Activated T-cell treated with anti-CD3 and anti-CD28 coated beads for 4 hours (primary cell): ENCODE measurements around the gene GOLGA2.

Experiments
- DNase-seq: peaks from one replicate; pipeline ENCODE4 v3.0.0-alpha.2; 2020

Gene GOLGA2

DNA sequence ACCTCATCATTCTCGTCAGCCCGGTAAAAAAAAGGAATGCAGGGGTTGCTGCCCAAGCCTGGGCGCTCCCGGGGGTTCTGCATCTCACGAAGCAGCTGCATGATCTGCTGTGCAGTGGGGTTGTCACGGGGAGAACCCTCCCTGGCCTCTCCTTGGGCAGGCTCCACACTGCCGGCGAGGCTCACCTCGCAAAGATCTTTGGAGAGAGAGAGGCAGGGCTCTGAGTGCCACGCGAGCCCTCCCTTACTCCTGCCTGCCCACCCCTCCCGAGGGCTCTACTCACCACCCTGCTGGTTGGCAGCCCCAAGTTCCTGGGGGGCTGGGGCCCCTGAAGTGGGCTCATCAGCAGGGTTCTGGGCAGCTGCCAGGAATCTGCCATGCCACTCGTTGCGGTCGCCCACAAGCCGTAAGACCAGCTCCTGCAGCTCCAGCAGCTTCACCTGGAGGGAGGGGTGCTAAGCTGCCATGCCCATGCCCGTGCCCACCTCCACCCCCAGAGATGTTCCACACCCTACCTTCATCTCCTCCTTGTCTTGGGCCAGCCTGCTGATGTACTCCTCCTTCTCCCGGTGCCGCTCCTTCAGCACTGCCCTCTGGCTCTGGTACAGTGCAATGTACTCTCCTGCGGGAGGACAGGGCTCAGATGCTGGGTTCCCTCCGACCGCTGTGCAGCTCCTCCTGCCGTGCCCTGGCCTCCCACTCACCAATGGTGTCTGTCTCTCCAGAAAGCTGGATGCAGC lies 18.6 kb downstream of the GOLGA2 start:
- no peak for DNase-seq

DNA sequence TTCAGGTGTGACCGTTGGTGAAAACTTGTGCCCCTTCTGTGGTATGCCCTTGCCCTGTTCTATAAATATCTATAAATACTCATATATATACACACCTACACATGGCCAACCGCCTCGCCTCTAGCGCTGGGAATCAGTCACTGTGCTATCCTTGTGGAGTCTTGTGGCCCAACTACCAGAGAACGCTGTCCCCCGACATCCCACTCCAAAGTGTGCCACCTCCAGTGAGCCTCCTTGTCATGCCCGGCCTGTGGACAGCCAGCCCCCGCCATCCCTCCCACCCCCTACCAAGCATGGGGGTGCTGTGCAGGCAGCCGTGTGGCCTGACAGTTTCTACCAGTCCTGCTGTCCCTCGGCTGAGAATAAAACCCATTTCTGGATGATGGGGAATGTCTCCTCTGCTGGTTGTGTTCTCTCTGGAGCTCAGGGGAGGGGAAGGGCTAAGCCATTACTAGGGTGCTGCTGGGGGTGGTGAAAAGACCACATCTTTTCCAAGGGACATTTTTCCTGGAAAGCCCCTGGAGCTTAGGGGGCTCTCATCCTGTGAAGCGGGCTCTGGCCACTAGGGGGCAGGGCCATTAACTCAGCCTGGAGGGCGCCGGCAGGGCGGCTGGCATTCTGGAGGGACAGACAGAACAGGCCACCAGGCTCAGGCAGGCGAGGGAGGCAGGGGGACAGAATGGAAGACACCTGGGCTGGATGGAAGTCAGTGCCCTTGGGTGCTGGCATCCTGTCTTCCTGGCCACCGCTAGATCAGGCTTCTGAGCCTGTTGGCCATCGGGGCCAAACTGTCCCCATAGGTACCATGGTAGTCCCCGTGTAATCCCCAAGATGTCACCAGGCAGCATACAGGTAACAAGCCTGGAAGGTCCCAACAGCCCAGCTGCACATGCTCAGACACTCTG lies 20.7 kb downstream of the GOLGA2 start:
- DNase-seq, result peak; percentile 33

DNA sequence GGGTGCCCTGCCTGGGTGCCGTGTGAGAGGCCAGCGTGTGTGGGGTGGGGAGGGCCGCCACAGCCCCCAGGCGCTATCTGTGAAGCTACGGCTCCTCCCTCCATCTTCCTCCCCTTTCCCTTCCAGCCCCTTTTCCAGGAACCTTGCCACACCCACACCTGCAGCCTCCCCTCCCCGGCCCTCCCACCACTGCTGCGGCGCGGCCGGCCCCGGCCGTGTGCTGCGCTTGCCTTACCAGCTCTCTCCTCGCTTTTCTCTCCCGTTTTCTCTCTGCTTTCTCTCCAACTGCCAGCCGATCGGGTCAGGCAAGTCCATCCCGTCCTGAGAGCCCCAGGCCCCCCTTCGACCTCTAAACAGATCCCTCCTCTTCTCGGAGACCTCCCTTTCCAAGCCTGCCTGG lies 21.4 kb downstream of the GOLGA2 start:
- no peak for DNase-seq

DNA sequence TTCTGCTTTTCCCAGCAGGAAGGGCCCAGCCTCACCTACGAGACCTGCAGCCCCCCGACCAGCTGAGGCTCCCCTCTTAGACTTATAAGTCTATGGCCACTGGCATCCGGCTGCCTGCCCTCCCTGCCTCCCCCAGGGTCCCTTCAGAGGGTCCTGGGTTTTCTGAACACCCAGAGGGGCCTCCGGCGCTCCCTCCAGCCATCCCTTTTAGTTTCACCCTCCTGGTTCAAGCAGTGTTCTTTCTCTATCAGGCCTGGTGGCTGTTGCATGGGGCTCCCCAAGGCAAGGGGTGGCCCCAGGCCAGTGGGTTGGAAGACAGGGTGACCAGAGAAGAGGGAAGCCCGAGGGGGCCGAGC lies 21.8 kb downstream of the GOLGA2 start:
- no peak for DNase-seq

DNA sequence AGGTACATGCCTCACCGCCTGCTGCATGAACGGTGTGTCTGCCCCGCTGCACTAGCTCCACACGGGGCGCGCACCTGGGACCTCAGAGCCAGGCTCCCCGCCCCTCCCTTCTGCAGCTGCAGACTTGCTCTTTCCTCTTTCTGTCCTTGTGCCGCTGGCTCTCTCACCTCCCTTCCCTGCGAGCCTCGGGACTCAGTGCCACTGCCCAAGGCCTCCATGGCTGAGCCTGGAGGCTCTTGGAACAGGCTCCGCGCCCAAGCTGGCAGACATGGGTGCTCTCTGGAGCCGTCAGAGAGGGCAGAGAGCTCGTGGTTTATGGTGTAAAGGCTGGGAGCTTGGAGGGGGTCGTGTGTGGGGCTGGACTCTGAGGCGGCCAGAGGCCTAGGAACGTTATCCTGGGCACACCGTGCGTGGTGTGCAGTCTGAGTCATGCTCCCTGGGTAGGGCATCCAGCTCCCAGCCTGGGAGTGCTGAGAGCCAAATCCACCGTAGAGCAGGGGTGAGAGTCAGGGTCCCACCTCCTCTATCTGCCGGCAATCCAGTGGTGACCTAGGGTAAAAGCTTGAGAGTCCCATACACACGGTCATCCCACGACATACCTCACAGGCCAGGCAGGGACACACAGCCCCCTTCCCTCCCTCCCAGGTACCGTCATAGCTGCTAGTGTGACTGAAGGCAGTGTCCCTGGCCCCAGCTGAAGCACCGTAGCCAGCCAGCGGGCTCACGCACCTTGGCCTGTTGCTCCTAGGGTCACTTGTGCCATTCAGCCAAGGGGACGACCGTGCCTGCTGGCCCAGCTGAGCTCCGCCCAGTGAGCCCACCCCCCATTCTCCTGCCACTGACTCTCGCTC lies 22.4 kb downstream of the GOLGA2 start:
- no peak for DNase-seq

DNA sequence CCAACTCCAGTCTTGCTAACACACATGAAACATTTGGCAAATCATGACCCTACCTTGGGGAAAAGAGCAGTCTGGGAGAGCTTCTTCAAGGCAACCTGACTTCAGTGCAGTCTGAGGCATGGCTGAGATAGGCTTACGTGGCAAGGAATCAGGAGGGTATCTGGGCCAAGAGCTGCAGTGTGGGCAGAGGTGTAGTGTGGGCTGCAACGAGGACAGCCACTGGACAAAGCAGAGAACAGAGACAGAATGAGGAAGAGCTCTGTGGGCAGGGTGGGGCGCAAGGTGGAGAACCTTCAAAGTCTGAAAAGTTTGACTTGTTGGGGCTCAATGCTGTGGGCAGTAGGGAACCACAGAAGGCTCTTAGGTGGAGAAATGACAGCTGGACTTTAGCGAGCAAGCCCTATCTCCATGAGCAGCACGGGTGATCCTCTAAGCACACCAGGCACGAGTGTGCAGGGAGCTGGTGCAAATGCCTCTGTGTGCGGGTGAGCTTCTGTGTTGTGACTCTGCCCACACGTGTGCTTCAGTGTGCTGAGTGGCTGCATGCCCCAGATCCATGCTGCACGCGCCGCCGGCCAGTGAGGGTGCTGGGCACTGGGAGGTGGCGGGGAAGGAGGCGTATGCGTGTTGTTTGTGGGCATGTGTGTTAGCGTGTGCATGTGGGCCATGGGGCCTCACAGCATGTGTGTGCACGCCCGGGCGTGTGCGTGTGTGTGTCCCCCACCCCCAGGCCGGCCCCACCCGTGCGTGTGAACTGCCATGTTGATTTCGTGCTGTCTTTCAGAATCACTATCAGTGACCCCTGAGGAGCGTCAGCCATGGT lies 23.3 kb downstream of the GOLGA2 start:
- DNase-seq, result no peak

DNA sequence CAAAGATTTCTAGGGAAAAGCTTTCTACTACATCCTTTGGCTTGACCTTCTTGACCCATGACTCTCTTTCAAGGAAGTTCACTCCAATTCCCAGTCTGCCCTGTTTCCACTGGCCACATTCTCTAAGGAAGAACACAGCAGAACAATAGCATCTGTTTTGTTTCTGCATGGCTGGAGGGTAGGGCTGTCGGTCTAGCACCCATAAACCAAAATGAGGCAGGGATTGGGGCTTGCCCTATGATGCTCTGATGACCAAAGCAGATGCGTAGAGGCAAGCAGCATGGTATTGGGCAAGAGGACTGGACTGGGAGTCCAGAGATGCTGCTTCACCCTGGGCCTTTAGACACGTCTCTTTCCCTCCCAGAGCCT lies 24.1 kb downstream of the GOLGA2 start:
- DNase-seq, result no peak

DNA sequence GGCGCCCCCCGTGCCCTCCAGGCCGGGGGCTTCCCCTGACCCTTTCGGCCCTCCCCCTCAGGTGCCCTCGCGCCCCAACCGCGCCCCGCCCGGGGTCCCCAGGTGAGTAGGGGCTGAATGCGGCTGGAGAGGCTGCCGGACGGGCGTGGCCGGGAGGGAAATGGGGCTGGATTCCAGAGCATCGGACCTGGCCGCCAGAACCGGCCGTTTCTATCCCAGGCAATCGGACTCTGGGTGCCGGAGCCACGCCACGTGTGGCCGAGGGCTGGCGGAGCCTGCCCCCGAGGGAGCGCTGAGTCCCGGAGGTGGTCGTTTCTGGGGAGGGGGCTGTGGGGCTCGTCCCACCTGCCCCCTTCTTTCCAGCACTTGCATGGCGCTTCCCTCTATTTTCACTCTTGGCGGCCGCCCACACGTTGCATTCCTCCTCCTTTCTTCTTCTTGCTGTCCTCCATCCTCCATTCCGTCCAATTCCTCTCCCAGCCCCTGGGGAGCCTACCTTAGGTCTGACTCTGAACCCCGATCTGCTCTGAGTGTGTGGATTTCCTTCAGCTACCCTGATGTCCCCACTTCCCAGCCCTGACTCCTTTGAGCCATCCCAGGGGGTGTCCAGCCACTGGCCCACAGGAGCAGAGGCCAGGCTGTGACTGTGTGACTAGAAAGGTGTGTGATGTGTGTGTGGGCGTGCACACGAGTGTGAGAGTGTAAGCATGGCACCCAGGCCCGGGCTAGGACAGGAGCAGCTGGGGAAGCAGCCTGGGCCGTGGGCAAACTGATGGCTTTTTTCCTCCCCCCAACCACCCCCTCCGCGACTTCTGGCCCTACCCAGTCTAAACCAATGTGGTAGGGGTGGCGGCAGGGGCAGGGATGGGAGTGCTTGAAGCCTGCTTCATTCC lies 24.7 kb downstream of the GOLGA2 start:
- DNase-seq, result no peak

DNA sequence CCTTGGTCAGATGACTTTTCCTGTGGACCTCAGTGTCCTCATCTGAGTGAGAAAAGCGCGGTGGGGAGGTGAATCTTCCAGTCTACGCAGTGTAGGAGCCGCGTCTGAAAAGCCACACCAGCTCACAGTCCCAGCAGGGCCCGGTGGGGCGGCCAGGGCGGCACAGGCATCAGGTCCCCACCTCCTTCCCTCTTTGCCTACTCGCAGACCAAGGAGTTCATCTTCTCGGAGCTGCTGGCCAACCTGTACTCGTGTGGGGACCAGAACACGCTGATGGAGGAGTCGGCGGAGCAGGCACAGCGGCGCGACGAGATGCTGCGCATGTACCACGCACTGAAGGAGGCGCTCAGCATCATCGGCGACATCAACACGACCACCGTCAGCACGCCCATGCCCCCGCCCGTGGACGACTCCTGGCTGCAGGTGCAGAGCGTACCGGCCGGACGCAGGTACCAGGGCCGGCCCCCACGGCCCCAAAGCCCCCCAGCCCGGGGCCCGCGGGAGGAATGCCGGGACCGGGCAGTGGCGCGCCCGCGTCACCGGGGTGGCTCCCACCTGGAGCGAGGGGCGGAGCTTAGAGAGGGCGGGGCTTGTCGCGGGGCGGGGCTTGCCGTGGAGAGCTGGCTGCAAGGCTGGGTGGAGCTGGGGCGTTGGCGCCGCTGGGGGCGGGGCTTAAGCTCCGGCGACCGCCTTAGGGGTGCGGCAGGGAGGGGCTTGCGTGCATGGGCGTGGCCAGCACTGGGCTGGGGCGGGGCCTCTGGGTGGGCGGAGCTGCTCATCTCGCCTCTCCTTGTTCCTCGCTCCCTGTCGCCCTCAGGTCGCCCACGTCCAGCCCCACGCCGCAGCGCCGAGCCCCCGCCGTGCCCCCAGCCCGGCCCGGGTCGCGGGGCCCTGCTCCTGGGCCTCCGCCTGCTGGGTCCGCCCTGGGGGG lies 25.6 kb downstream of the GOLGA2 start:
- DNase-seq, result peak; percentile 100

DNA sequence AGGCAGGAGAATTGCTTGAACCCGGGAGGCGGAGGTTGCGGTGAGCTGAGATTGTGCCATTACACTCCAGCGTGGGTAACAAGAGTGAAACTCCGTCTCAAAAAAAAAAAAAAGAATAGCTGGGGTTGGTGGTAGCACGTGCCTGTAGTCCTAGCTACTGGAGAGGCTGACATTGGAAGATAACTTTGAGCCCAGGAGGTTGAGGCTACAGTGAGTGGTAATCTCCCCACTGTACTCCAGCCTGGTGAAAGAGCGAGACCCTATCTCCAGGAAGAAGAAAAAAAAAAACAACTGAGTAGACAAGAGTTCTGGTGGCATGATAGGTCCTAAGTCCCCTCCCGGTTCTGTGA lies 26.3 kb downstream of the GOLGA2 start:
- no peak for DNase-seq

DNA sequence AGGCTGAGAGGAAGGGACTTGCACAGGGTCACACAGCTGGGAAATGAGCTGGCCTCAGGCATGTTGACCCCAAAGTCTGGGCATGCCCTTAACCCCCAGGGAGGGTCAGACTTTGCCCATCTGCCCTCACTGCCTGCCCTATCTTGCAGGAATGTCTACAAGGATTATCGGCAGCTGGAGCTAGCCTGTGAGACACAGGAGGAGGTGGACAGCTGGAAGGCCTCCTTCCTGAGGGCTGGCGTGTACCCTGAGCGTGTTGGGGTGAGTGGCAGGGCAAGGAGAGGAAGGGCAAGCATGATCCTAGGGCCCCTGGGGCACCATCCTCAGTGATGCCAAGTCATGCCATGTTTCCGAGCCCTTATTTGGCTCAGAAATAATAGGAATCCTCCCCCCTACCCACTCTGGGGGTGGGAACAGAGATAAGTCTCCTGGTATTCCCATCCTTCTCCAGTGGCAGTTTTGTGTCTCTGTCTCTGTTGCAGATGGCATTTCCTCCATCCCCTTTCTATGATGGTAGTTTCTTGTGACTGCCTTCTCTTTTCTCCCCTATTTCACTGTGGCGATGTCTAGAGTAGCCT lies 28.5 kb downstream of the GOLGA2 start:
- DNase-seq, result no peak

DNA sequence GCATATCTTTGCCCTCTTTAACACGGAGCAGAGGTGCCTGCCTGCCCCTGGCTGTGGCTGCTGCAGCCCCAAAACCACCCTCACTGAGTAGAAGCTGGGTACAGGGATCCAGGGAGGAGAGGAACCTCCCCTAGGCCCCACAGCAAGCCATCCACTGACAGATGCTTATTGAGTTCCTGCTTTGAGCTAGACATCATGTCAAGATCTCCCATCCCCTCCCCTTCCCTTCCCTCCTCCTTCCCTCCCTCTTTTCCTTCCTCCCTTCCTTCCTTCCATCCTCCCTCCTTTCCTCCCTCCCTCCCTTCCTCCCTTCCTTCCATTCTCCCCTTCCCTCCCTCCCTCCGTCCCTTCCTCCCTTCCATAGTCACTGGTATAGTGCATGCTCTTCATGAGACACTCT lies 29.3 kb downstream of the GOLGA2 start:
- DNase-seq, result no peak

DNA sequence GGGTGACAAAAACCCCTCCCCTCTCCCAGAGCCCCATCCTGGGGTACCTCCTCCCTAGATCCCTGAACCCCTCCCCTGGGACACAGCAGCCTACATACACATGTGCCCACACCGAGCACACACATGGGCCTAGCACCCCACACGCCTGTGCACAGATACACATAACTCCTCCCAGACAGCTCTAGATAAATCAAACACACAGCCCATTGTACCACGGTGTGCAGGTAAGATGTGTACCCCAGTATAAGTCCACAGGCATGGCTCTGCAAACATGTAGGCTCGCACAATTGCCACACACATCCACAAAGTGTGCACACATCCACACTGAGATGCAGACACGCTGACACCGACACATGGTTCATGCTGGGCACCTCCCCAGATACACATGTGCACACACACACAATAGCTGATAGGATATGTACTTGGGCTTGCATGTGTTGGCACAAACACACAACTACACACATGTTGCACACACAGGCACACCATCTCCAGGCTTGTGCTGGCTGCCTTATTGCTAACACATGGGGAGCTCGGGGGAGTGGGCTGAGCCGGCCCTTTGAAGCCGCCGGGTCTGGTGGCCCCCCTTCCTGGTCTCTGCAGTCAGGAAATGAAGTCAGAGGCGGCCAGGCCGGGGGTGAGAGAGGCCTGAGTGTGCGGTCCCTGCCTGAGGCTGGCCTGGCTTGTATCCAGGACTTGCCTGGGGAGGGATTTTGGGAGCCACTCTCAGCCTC lies 30.2 kb downstream of the GOLGA2 start:
- no peak for DNase-seq

DNA sequence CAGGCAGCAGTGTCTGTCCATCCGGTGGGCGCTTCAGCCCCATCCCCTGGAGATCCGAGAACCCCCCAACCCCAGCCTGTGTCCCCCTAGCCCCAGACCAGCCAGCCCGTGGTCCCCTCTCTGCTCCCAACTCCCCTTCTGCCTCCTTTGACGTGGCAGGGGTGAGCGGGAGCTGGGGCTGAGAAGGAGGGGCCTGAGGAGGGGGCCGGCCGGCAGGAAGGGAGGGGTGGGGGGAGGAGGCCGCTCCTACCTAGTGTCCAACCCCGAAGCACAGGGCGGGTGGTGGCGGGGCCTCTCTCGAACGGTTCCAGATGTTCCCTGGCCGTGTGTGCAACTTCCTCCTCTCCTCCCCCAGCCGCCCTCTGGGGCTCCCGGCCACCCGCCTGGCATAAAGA lies 31.0 kb downstream of the GOLGA2 start:
- DNase-seq, result no peak

DNA sequence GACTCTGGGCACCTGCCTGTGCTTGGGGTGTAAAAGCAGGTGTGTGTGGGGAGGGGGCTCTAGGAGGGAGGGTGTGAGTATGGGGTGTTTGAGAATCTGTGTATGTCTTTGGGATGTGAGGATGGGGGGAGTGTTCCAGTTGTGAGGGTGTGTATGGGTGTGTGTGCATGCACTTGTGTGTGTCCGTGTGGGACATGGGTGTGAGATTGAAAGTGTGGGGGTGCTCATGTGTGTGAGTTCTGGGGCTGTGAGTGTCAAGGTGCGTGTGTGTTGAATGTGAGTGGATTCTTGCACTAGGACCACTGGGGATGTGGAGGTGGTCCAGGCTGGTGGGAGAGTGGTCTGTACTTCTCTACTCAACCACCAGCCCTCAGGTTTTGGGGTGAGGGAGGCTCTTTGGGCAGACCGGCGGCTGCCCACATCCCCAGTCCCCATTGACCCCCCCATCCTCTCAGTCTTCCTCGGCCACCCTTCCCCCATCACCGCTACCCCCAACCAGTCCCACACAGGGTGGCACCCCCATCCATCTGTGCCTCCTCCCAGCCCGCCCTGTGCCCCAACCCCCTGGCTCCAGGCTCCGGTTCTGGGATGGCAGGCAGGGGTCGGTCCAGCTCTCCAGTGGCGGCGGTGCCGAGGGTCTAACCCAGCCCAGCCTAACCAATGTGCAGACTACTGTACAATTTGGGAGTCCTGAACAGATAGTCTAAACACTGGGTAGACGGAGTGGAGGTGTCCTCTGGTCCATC lies 31.5 kb downstream of the GOLGA2 start:
- DNase-seq, result no peak

DNA sequence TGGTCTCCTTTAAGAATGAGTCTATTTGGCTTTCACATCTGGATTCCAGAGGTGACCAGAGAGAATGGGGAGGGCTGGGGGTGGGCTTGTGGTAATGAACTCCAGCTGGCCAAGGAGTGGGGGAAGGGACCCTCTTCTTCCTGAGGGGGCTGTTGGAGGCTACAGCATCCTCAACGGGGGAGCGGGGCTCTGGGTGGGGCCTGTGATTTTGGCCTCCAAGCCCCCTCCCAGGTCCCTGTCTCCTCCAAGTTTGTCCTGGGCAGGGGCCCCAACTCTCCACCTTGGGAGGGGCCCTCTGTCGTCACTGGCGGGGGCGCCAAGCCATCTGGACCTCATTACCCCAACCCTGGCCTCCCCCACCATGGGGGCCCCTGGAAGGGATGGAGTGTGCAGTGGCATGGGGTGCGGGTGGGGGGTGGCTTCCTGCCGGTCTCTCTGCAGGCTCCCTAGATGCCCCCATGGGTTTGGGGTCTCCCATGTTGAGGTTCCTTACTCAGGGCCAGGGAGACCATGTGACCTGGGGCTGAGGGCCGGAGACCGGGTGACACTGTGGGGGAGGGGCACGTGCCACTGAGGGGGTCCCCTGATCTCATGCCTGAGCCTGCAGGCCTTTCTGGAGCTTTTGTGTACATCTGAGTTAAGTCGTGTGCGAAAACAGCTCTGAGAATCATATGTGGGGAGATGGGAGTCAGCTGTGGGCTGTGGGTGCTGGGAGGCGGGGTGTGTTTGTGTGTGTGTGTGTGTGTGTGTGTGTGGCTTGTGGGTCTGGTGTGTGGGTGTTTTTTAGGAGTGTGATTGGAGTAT lies 32.4 kb downstream of the GOLGA2 start:
- no peak for DNase-seq

DNA sequence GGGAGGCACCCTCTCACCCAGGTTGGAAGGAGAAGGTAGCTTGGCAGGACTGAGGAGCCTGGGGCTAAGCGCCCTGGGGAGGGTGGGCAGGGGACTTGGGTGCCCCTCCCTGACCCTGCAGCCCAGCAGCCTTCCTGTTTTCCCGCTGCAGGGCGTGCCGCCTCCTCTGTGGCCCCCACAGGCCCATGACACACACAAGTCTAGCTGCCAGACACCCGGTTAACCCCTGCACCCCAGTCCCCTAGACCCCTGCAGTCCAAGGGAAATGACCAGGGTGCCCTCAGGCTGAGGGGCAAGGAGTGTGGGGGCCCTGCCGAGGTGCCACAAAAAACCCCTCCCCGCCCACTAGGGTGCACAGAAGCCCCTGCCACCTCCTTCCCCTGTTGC lies 33.0 kb downstream of the GOLGA2 start:
- no peak for DNase-seq

DNA sequence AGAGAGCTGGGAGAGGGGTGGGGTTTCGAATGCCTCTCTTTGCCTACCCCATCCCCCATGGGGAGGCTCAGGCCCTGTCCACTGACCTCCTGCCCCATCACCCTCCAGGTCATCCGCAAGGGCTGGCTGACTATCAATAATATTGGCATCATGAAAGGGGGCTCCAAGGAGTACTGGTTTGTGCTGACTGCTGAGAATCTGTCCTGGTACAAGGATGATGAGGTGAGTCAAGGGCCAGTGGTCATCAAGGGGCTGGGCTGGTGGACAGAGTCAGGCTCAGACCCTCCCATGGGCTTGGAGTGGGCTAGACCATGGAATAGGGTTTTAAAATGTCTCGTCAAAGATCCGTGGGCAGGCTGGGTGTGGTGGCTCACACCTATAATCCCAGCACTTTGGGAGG lies 33.7 kb downstream of the GOLGA2 start:
- DNase-seq, result no peak
